ENCODE results near the gene DSTYK. TPM values are rescaled to one million over a fixed set of nuclear protein-coding genes. Genes with fewer than 3 reads are reported as not detected.

Gene DSTYK
- total RNA-seq, 2 donors from 2014 or later = 9.8 to 11.0 TPM

GRCh38 chr1:205133287-205133686 lies 78.2 kb downstream of the DSTYK start:
- Mint-ChIP-seq H3K9me3 (peaks cover 4% of the 10 kb centered on the region), H3K36me3 (ENCODE audit: low read depth) (peaks cover 2% of the 10 kb centered on the region), H3K4me3 (no peak overlapping the region), H3K27ac (no peak overlapping the region), H3K27me3 (ENCODE audit: insufficient read depth) (no peaks in the 10 kb centered on the region), H3K4me1 (no peaks in the 10 kb centered on the region)
- no peaks in the 10 kb centered on the region for H3K27me3 ChIP-seq (ENCODE audit: control insufficient read depth, insufficient read depth, low read length, poor library complexity, severe bottlenecking)
- no peak overlapping the region for H3K9ac ChIP-seq (ENCODE audit: extremely low read depth, low read length, poor library complexity, severe bottlenecking)
- no peaks in the 10 kb centered on the region for H3K36me3 ChIP-seq (ENCODE audit: control insufficient read depth, insufficient read depth, low read length)
- H3K27ac ChIP-seq (ENCODE audit: low read depth, low read length) = no peak overlapping the region
- H3K9me3 ChIP-seq (ENCODE audit: control insufficient read depth, low read length) = no peaks in the 10 kb centered on the region
- no peak overlapping the region for H3K4me3 ChIP-seq (ENCODE audit: low read length)
- DNase-seq = no peak
- no peak for TF ChIP-seq CTCF (conservative IDR thresholded peaks at IDR 0.05)
- H3K4me1 ChIP-seq (ENCODE audit: control insufficient read depth, insufficient read depth, low read length) = no peaks in the 10 kb centered on the region
- WGBS, 2 experiments (ENCODE audit: insufficient coverage in 1 of 2, insufficient read length in 1 of 2) = 97% methylated on average over 1 of the region's 1 CpG; no CpG with 5 or more reads in 1 of the 2 experiments

- Histone ChIP-seq H3K9ac (ENCODE audit: extremely low read depth, low read length, poor library complexity, severe bottlenecking) (no peak overlapping the region), H3K27ac (ENCODE audit: low read depth, low read length) (no peak overlapping the region), H3K36me3 (ENCODE audit: control insufficient read depth, insufficient read depth, low read length) (no peaks in the 10 kb centered on the region), H3K27me3 (ENCODE audit: control insufficient read depth, insufficient read depth, low read length, poor library complexity, severe bottlenecking) (no peaks in the 10 kb centered on the region), H3K9me3 (ENCODE audit: control insufficient read depth, low read length) (no peaks in the 10 kb centered on the region), H3K4me3 (ENCODE audit: low read length) (no peak overlapping the region), H3K4me1 (ENCODE audit: control insufficient read depth, insufficient read depth, low read length) (no peaks in the 10 kb centered on the region)
- Mint-ChIP-seq H3K27ac (no peak overlapping the region), H3K27me3 (ENCODE audit: insufficient read depth) (no peaks in the 10 kb centered on the region), H3K36me3 (ENCODE audit: low read depth) (no peaks in the 10 kb centered on the region), H3K4me3 (no peak overlapping the region), H3K9me3 (no peaks in the 10 kb centered on the region), H3K4me1 (no peaks in the 10 kb centered on the region)
- no peak for TF ChIP-seq CTCF (conservative IDR thresholded peaks at IDR 0.05)
- DNase-seq = no peak
- 89 to 100% methylated on average over 2 to 4 of the region's 4 CpGs for WGBS, 2 experiments (ENCODE audit: insufficient coverage in 1 of 2, insufficient read length in 1 of 2)
Measured at GRCh38 chr1:205129447-205130029, 82.0 kb downstream of the DSTYK start.

- Histone ChIP-seq H3K9me3 (ENCODE audit: control insufficient read depth, low read length) (no peaks in the 10 kb centered on the region), H3K36me3 (ENCODE audit: control insufficient read depth, insufficient read depth, low read length) (no peaks in the 10 kb centered on the region), H3K27me3 (ENCODE audit: control insufficient read depth, insufficient read depth, low read length, poor library complexity, severe bottlenecking) (no peaks in the 10 kb centered on the region), H3K9ac (ENCODE audit: extremely low read depth, low read length, poor library complexity, severe bottlenecking) (no peak overlapping the region), H3K4me1 (ENCODE audit: control insufficient read depth, insufficient read depth, low read length) (no peaks in the 10 kb centered on the region), H3K4me3 (ENCODE audit: low read length) (no peak overlapping the region), H3K27ac (ENCODE audit: low read depth, low read length) (no peak overlapping the region)
- Mint-ChIP-seq H3K36me3 (ENCODE audit: low read depth) (no peaks in the 10 kb centered on the region), H3K27ac (no peak overlapping the region), H3K27me3 (ENCODE audit: insufficient read depth) (no peaks in the 10 kb centered on the region), H3K4me1 (no peaks in the 10 kb centered on the region), H3K9me3 (no peaks in the 10 kb centered on the region), H3K4me3 (no peak overlapping the region)
- no peak for TF ChIP-seq CTCF (conservative IDR thresholded peaks at IDR 0.05)
- no peak for DNase-seq
- 93 to 100% methylated on average over 2 of the region's 2 CpGs for WGBS, 2 experiments (ENCODE audit: insufficient coverage in 1 of 2, insufficient read length in 1 of 2)
Measured at GRCh38 chr1:205128050-205128449, 83.5 kb downstream of the DSTYK start.

All from endodermal cell (in vitro differentiated cells).